Measurements from ENCODE around the gene ATP6V1B1.

DNA sequence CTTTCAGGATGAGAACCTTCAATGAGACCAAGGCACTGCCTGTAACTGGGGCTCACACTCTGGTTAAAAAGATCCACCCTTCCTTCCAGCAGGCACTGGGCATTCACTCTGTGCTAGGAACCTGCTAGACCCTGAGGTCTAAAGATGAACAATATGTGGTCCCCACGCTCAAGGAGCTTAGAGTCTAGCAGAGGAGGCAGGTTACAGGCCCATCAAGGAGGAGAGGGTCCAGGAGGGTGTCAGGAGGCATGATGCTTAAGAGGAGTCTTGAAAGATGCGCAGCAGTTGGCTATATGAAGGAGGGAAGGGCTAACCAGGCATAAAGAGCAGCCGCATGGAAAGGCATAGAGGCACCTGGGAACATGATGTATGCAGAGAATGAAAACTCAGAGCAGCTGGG is 47.3 kb downstream of the ATP6V1B1 start:
- TF ChIP-seq, protein P1, sequence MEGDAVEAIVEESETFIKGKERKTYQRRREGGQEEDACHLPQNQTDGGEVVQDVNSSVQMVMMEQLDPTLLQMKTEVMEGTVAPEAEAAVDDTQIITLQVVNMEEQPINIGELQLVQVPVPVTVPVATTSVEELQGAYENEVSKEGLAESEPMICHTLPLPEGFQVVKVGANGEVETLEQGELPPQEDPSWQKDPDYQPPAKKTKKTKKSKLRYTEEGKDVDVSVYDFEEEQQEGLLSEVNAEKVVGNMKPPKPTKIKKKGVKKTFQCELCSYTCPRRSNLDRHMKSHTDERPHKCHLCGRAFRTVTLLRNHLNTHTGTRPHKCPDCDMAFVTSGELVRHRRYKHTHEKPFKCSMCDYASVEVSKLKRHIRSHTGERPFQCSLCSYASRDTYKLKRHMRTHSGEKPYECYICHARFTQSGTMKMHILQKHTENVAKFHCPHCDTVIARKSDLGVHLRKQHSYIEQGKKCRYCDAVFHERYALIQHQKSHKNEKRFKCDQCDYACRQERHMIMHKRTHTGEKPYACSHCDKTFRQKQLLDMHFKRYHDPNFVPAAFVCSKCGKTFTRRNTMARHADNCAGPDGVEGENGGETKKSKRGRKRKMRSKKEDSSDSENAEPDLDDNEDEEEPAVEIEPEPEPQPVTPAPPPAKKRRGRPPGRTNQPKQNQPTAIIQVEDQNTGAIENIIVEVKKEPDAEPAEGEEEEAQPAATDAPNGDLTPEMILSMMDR (IDR thresholded peaks at IDR 0.05) = no peak
- TF ChIP-seq POLR2A (IDR thresholded peaks at IDR 0.05) = no peak
